ENCODE results near the gene RNF215. TPM values are rescaled to one million over a fixed set of nuclear protein-coding genes. Genes with fewer than 3 reads are reported as not detected.

RNF215 gene
- total RNA-seq, 1 donor from 2014 or later, result 43.1 TPM

GRCh38 chr22:30414525-30415047 lies 27.4 kb upstream of the RNF215 start:
- H3K36me3 Mint-ChIP-seq (ENCODE audit: unreplicated experiment), result no peaks in the 10 kb centered on the region
- no peaks in the 10 kb centered on the region for H3K4me1 Mint-ChIP-seq (ENCODE audit: low read depth, unreplicated experiment)
- TF ChIP-seq, protein P1, sequence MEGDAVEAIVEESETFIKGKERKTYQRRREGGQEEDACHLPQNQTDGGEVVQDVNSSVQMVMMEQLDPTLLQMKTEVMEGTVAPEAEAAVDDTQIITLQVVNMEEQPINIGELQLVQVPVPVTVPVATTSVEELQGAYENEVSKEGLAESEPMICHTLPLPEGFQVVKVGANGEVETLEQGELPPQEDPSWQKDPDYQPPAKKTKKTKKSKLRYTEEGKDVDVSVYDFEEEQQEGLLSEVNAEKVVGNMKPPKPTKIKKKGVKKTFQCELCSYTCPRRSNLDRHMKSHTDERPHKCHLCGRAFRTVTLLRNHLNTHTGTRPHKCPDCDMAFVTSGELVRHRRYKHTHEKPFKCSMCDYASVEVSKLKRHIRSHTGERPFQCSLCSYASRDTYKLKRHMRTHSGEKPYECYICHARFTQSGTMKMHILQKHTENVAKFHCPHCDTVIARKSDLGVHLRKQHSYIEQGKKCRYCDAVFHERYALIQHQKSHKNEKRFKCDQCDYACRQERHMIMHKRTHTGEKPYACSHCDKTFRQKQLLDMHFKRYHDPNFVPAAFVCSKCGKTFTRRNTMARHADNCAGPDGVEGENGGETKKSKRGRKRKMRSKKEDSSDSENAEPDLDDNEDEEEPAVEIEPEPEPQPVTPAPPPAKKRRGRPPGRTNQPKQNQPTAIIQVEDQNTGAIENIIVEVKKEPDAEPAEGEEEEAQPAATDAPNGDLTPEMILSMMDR (IDR thresholded peaks at IDR 0.05; ENCODE audit: partially characterized antibody, unreplicated experiment), result no peak
- DNase-seq, result no peak
- H3K9me3 Mint-ChIP-seq (ENCODE audit: unreplicated experiment), result no peaks in the 10 kb centered on the region
- no peaks in the 10 kb centered on the region for H3K27me3 Mint-ChIP-seq (ENCODE audit: unreplicated experiment)
- no peak overlapping the region for H3K4me3 Mint-ChIP-seq (ENCODE audit: unreplicated experiment)
- no peak overlapping the region for H3K27ac Mint-ChIP-seq (ENCODE audit: unreplicated experiment)

GRCh38 chr22:30413745-30414524 lies 26.7 kb upstream of the RNF215 start:
- TF ChIP-seq, protein P1 (IDR thresholded peaks at IDR 0.05; ENCODE audit: partially characterized antibody, unreplicated experiment), result no peak
- H3K4me1 Mint-ChIP-seq (ENCODE audit: low read depth, unreplicated experiment), result no peaks in the 10 kb centered on the region
- no peaks in the 10 kb centered on the region for H3K27me3 Mint-ChIP-seq (ENCODE audit: unreplicated experiment)
- no peaks in the 10 kb centered on the region for H3K36me3 Mint-ChIP-seq (ENCODE audit: unreplicated experiment)
- no peak for DNase-seq
- H3K4me3 Mint-ChIP-seq (ENCODE audit: unreplicated experiment), result no peak overlapping the region
- H3K9me3 Mint-ChIP-seq (ENCODE audit: unreplicated experiment), result no peaks in the 10 kb centered on the region
- H3K27ac Mint-ChIP-seq (ENCODE audit: unreplicated experiment), result no peak overlapping the region

- TF ChIP-seq, protein P1 (IDR thresholded peaks at IDR 0.05; ENCODE audit: partially characterized antibody, unreplicated experiment), result no peak
- H3K9me3 Mint-ChIP-seq (ENCODE audit: unreplicated experiment), result no peaks in the 10 kb centered on the region
- H3K27ac Mint-ChIP-seq (ENCODE audit: unreplicated experiment), result no peak overlapping the region
- H3K36me3 Mint-ChIP-seq (ENCODE audit: unreplicated experiment), result no peaks in the 10 kb centered on the region
- no peaks in the 10 kb centered on the region for H3K27me3 Mint-ChIP-seq (ENCODE audit: unreplicated experiment)
- no peak overlapping the region for H3K4me3 Mint-ChIP-seq (ENCODE audit: unreplicated experiment)
- no peak for DNase-seq
- H3K4me1 Mint-ChIP-seq (ENCODE audit: low read depth, unreplicated experiment), result no peaks in the 10 kb centered on the region
These were observed 25.8 kb upstream of the RNF215 start for GRCh38 chr22:30413001-30413400.

DNA sequence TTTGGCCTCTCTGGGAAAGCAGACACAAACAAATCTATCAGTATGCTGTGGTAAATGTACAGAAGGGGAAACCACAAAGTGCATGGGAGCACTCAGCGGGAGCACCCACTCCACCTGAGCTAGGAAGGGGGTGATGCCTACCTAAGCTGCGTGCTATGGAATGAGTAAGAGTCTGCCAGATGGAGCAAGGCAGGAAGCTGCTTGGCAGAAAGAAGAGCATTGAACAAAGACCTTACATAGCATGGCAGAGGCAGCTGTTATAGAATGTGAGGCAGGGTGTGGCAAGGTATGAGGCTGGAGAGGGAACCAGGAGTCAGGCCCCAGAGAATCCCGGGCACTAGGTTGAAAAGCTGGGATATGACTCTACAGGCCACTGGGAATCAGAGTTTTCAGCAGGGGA lies 24.6 kb upstream of the RNF215 start:
- Mint-ChIP-seq H3K27ac (ENCODE audit: unreplicated experiment) (no peak overlapping the region), H3K9me3 (ENCODE audit: unreplicated experiment) (no peaks in the 10 kb centered on the region), H3K4me1 (ENCODE audit: low read depth, unreplicated experiment) (no peaks in the 10 kb centered on the region), H3K27me3 (ENCODE audit: unreplicated experiment) (no peaks in the 10 kb centered on the region), H3K4me3 (ENCODE audit: unreplicated experiment) (no peak overlapping the region), H3K36me3 (ENCODE audit: unreplicated experiment) (no peaks in the 10 kb centered on the region)
- no peak for DNase-seq
- TF ChIP-seq, protein P1 (IDR thresholded peaks at IDR 0.05; ENCODE audit: partially characterized antibody, unreplicated experiment), result no peak

DNA sequence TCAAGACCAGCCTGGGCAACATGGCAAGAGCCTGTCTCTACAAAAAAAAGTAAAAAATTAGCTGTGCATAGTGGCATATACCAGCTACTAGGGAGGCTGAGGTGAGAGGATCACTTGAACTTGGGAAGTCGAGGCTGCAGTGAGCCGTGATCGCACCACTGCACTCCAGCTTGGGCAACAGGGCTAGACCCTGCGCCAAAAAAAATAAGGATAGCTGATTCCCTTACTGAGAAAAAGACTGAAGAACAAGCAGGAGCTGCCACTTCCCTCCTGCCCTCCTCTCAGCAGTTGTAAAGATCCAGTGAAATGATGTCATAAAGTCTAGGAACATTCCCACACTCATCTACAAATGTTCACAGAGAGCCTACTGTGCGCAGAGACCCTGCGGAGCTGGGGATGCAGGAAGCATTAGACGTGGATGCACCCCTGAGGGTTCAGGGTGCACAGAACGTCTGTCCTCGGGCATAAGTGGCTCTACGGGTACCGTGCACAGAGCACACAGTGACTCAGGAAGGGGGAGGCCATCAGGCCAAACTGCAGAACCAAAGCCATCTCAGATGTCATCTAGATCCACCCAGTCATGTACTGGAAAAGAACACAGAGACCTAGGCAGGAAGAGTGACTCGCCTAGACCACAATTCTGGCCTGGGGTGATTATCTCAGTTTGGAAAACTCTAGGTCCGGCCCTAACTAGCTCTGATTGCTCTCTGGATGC lies 21.3 kb upstream of the RNF215 start:
- H3K4me3 Mint-ChIP-seq (ENCODE audit: unreplicated experiment), result no peak overlapping the region
- H3K36me3 Mint-ChIP-seq (ENCODE audit: unreplicated experiment), result no peaks in the 10 kb centered on the region

More for the DNA sequence above, 21.3 kb upstream of the RNF215 start:
- TF ChIP-seq, protein P1 (IDR thresholded peaks at IDR 0.05; ENCODE audit: partially characterized antibody, unreplicated experiment), result no peak
- Mint-ChIP-seq H3K4me1 (ENCODE audit: low read depth, unreplicated experiment) (no peaks in the 10 kb centered on the region), H3K9me3 (ENCODE audit: unreplicated experiment) (no peaks in the 10 kb centered on the region), H3K27ac (ENCODE audit: unreplicated experiment) (no peak overlapping the region), H3K27me3 (ENCODE audit: unreplicated experiment) (no peaks in the 10 kb centered on the region)
- no peak for DNase-seq
